A549 (cell line): ENCODE results near the gene NRSN1. TPM values are rescaled to one million over a fixed set of nuclear protein-coding genes. Genes with fewer than 3 reads are reported as not detected.

Experiments used
- ATAC-seq, 2 experiments: fragments of 200-7000 bp in 1 of 2; fragments of >200 bp in 1 of 2; cut with Nextera tagmentation in 1 of 2; cut with Tn5 transposase in 1 of 2; 3 replicates each; pipeline versions ENCODE4 v1.8.0 to v1.9.1; 2018 to 2020; ENCODE audit warnings: mild to moderate bottlenecking in 1 of 2, moderate library complexity in 1 of 2
- CTCF ChIA-PET: fragments of 300-600 bp; sonication (Branson Sonifier 250); formaldehyde crosslinking; extraction: SDS; loops from one replicate; lab custom pipeline; 2021; ENCODE audit warnings: antibody characterized with exemption, inconsistent platforms; lab: Yijun Ruan, JAX
- POLR2A ChIA-PET: fragments of 350-600 bp; formaldehyde crosslinking; extraction: SDS; loops from one replicate; lab custom pipeline; 2021; ENCODE audit warnings: antibody characterized with exemption, inconsistent platforms; lab: Yijun Ruan, JAX
- DNase-seq, 2 experiments: peaks; one replicate each; pipeline versions ENCODE4 v3.0.0 to v3.0.0-alpha.2; 2011 to 2016; ENCODE audit warnings: low read depth in 1 of 2, low spot score in 1 of 2
- FAIRE-seq: peaks from 2 replicates; lab custom pipeline; 2011; peaks lifted over from hg19 to GRCh38; lab: Jason Lieb, UNC
- H3K27ac ChIP-seq, 2 experiments: fragments of >200 bp; sonication (Bioruptor Twin); formaldehyde crosslinking; 3 replicates each; pipeline ENCODE4 v1.5.1; 2016 to 2017
- H3K4me1 ChIP-seq: fragments of >200 bp; sonication (Bioruptor Twin); formaldehyde crosslinking; 3 replicates; pipeline ENCODE4 v1.6.1; 2016
- H3K4me2 ChIP-seq: fragments of >200 bp; sonication (Bioruptor Twin); formaldehyde crosslinking; 3 replicates; pipeline ENCODE4 v1.6.1; 2016
- H3K4me3 ChIP-seq: fragments of >200 bp; sonication (Bioruptor Twin); formaldehyde crosslinking; 3 replicates; pipeline ENCODE4 v1.5.1; 2016
- H3K9me3 ChIP-seq: fragments of >200 bp; sonication (Bioruptor Twin); formaldehyde crosslinking; 3 replicates; pipeline ENCODE4 v1.6.1; 2016
- CBX2 ChIP-seq: fragments of 200-600 bp; sonication (generic); IDR thresholded peaks from 2 replicates; pipeline ENCODE4 v1.6.1; 2016; ENCODE audit warnings: low read depth, mild to moderate bottlenecking, borderline replicate concordance
- CBX8 ChIP-seq: fragments of 200-600 bp; sonication (generic); IDR thresholded peaks from 2 replicates; pipeline ENCODE4 v1.6.1; 2016
- CEBPB ChIP-seq, 2 experiments: fragments of >200 bp in 1 of 2; sonication (Bioruptor Twin) in 1 of 2; formaldehyde crosslinking in 1 of 2; IDR thresholded peaks; 2 replicates each; pipeline ENCODE4 v1.6.1; 2012 to 2016
- CHD2 ChIP-seq: fragments of 150-350 bp; IDR thresholded peaks from 2 replicates; pipeline ENCODE4 v1.6.1; 2014; ENCODE audit warnings: low read length; ENCODE audit not compliant: partially characterized antibody
- EHF ChIP-seq: fragments of 250-450 bp; sonication (Bioruptor Pico); IDR thresholded peaks from 2 replicates; pipeline ENCODE4 v1.5.0; 2020; ENCODE audit warnings: mild to moderate bottlenecking
- EHMT2 ChIP-seq: fragments of 200-600 bp; sonication (generic); IDR thresholded peaks from 2 replicates; pipeline ENCODE4 v1.6.1; 2016; ENCODE audit warnings: antibody characterized with exemption, low read depth, mild to moderate bottlenecking, moderate library complexity
- ESRRA ChIP-seq: fragments of 150-350 bp; IDR thresholded peaks from 2 replicates; pipeline ENCODE4 v1.6.1; 2014; ENCODE audit warnings: mild to moderate bottlenecking, low read length, borderline replicate concordance
- FOXS1 ChIP-seq: fragments of 250-450 bp; sonication (Bioruptor Pico); IDR thresholded peaks from 2 replicates; pipeline ENCODE4 v1.5.0; 2020; ENCODE audit warnings: mild to moderate bottlenecking, moderate library complexity
- HDAC2 ChIP-seq: fragments of 200-600 bp; sonication (generic); IDR thresholded peaks from 2 replicates; pipeline ENCODE4 v1.6.1; 2016
- HEYL ChIP-seq: fragments of 250-450 bp; sonication (Bioruptor Pico); IDR thresholded peaks from 2 replicates; pipeline ENCODE4 v1.8.0; 2021; ENCODE audit warnings: mild to moderate bottlenecking, moderate library complexity
- HOXB13 ChIP-seq: fragments of 250-450 bp; sonication (Bioruptor Pico); IDR thresholded peaks from 2 replicates; pipeline ENCODE4 v1.5.0; 2020; ENCODE audit warnings: low read depth, mild to moderate bottlenecking, moderate library complexity
- HOXB5 ChIP-seq: fragments of 250-450 bp; sonication (Bioruptor Pico); IDR thresholded peaks from 2 replicates; pipeline ENCODE4 v1.5.0; 2020; ENCODE audit warnings: mild to moderate bottlenecking, moderate library complexity
- KDM1A ChIP-seq: fragments of 200-600 bp; sonication (generic); IDR thresholded peaks from 2 replicates; pipeline ENCODE4 v1.6.1; 2016; ENCODE audit warnings: low read depth, mild to moderate bottlenecking
- MAZ ChIP-seq: fragments of 150-350 bp; IDR thresholded peaks from 2 replicates; pipeline ENCODE4 v1.6.1; 2014; ENCODE audit warnings: antibody characterized with exemption, low read depth, low read length, borderline replicate concordance
- NPAS2 ChIP-seq: fragments of 250-450 bp; sonication (Bioruptor Pico); IDR thresholded peaks from 2 replicates; pipeline ENCODE4 v1.8.0; 2022; ENCODE audit warnings: mild to moderate bottlenecking, moderate library complexity, borderline replicate concordance
- NR3C1 ChIP-seq: fragments of >200 bp; sonication (Bioruptor Twin); formaldehyde crosslinking; IDR thresholded peaks from 3 replicates; pipeline ENCODE4 v1.6.1; 2017
- RAD21 ChIP-seq, 2 experiments: fragments of >200 bp in 1 of 2; sonication (Bioruptor Twin) in 1 of 2; formaldehyde crosslinking in 1 of 2; IDR thresholded peaks in 1 of 2; conservative IDR thresholded peaks in 1 of 2; 2 replicates in 1 of 2; 3 replicates in 1 of 2; pipeline ENCODE4 v1.6.1; 2012 to 2018; ENCODE audit warnings: inconsistent platforms in 1 of 2
- RARB ChIP-seq: fragments of 250-450 bp; sonication (Bioruptor Pico); IDR thresholded peaks from 2 replicates; pipeline ENCODE4 v1.8.0; 2021; ENCODE audit warnings: mild to moderate bottlenecking, moderate library complexity
- RCOR1 ChIP-seq: fragments of 150-350 bp; IDR thresholded peaks from 2 replicates; pipeline ENCODE4 v1.6.1; 2014; ENCODE audit warnings: antibody characterized with exemption, low read length, low read depth
- RFX5 ChIP-seq: fragments of 450-650 bp; IDR thresholded peaks from 2 replicates; pipeline ENCODE4 v1.7.1; 2014; ENCODE audit warnings: antibody characterized with exemption, mild to moderate bottlenecking, moderate library complexity
- RNF2 ChIP-seq: fragments of 200-600 bp; sonication (generic); IDR thresholded peaks from 2 replicates; pipeline ENCODE4 v1.6.1; 2016; ENCODE audit warnings: low read depth, mild to moderate bottlenecking, antibody characterized with exemption, moderate library complexity, borderline replicate concordance
- SMC3 ChIP-seq: fragments of >200 bp; sonication (Bioruptor Twin); formaldehyde crosslinking; IDR thresholded peaks from 3 replicates; pipeline ENCODE4 v1.6.1; 2018; ENCODE audit warnings: inconsistent platforms
- SREBF2 ChIP-seq: fragments of 450-650 bp; IDR thresholded peaks from 2 replicates; pipeline ENCODE4 v1.6.1; 2014; ENCODE audit warnings: mild to moderate bottlenecking, moderate library complexity
- WGBS: methylation state at CpG from one replicate; pipeline ENCODE4 v1.1.6; 2017; ENCODE audit errors: missing lambda C conversion rate; 5-methylcytosine and 5-hydroxymethylcytosine counted together
- polyA plus RNA-seq, 4 experiments: library from polyadenylated mRNA; depleted of rRNA in 3 of 4; stranded (reverse); fragments of >200 nt; fragmentation: RNase III in 1 of 4; extraction: RNeasy Plus Mini Kit Qiagen cat#74134 plus additional on column Dnase treatment in 1 of 4; gene quantifications; 2 replicates in 3 of 4; 3 replicates in 1 of 4; pipeline ENCODE4 v1.2.3, GENCODE V29; 2011 to 2017
- TF ChIP-seq, protein P1 (sequence below): fragments of >200 bp; sonication (Bioruptor Twin); formaldehyde crosslinking; IDR thresholded peaks from 3 replicates; pipeline ENCODE4 v1.6.1; 2016
- TF ChIP-seq, protein P2 (sequence below): fragments of 250-450 bp; sonication (Bioruptor Pico); IDR thresholded peaks from 2 replicates; pipeline ENCODE4 v1.5.0; 2020; ENCODE audit warnings: low read depth, mild to moderate bottlenecking, moderate library complexity
- TF ChIP-seq, protein P3 (sequence below): fragments of 450-650 bp; IDR thresholded peaks from 2 replicates; pipeline ENCODE4 v1.6.1; 2014; ENCODE audit warnings: antibody characterized with exemption
- TF ChIP-seq, protein P4 (sequence below): fragments of 250-450 bp; sonication (Bioruptor Pico); IDR thresholded peaks from 2 replicates; pipeline ENCODE4 v1.5.0; 2021; ENCODE audit warnings: mild to moderate bottlenecking, moderate library complexity, borderline replicate concordance
- TF ChIP-seq, protein P5 (sequence below): IDR thresholded peaks from 2 replicates; pipeline ENCODE4 v1.6.1; 2012; ENCODE audit warnings: low read depth, borderline replicate concordance
- TF ChIP-seq, protein P6 (sequence below): fragments of >200 bp; sonication (Bioruptor Twin); formaldehyde crosslinking; IDR thresholded peaks from 2 replicates; pipeline ENCODE4 v1.6.1; 2016

The NRSN1 gene
- polyA plus RNA-seq, 2 of the 4 experiments (the other 2 are of a cell fraction) = not detected

DNA sequence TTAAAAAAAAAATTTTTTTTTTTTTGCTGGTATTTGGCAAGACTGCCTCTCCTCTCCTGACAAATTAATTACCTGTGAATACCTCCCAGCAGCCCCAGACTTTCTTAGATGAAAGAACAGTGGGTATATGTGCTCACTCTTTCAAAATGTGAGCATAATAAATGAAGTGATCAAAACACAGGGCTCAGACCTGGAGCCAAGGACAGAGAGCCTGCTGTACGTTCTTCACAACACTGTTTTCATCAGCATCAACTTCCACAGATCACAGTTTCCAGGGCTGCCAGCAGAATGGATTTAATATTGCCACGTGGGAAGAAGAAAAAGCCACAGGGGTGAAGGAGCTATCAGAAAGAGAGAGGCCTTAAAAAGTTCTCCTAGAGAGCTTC lies 25.3 kb upstream of the NRSN1 start:
- CTCF ChIA-PET = no interaction called here
- Histone ChIP-seq H3K4me1 (no peaks in the 10 kb centered on the region), H3K4me3 (no peak overlapping the region), H3K27ac (no peak overlapping the region), H3K4me2 (no peak overlapping the region), H3K9me3 (no peaks in the 10 kb centered on the region; the same call in 2 of the 3 replicates)
- POLR2A ChIA-PET = no interaction called here
- TF ChIP-seq, protein P1, sequence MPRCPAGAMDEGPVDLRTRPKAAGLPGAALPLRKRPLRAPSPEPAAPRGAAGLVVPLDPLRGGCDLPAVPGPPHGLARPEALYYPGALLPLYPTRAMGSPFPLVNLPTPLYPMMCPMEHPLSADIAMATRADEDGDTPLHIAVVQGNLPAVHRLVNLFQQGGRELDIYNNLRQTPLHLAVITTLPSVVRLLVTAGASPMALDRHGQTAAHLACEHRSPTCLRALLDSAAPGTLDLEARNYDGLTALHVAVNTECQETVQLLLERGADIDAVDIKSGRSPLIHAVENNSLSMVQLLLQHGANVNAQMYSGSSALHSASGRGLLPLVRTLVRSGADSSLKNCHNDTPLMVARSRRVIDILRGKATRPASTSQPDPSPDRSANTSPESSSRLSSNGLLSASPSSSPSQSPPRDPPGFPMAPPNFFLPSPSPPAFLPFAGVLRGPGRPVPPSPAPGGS = no peak
- DNase-seq (no peak), ATAC-seq (no peak), FAIRE-seq (no peak)
- WGBS = 3% methylated on average over 2 of the region's 2 CpGs

DNA sequence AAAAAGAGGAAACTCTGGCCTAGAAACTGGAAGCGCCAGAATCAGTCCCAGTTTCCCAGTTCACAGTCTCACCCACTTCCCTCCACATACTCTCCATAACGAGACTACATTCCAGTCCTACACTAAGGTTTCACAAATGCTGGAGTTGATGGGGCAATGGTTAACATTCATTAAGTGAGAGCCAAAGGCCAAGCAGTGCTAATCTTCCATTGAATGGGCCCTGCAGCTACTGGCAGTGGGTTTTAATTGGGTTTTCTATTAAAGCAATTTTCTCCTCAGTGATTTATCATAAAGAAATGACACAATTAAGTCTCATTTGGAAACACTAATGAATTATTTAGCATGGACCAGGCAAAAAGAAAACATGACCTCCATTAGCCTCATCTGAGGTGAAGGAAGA lies 20.8 kb upstream of the NRSN1 start:
- DNase-seq = no peak
- TF ChIP-seq, protein P2, sequence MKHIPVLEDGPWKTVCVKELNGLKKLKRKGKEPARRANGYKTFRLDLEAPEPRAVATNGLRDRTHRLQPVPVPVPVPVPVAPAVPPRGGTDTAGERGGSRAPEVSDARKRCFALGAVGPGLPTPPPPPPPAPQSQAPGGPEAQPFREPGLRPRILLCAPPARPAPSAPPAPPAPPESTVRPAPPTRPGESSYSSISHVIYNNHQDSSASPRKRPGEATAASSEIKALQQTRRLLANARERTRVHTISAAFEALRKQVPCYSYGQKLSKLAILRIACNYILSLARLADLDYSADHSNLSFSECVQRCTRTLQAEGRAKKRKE (CRISPR knock-in tag) = no peak
- TF ChIP-seq FOXS1 (CRISPR knock-in tag) (no peak), RAD21 (conservative IDR thresholded peaks at IDR 0.05 in 1 of 2, IDR thresholded peaks at IDR 0.05 in 1 of 2) (no peak), CEBPB (IDR thresholded peaks at IDR 0.05) (no peak), ESRRA (no peak), CBX8 (no peak), CBX2 (no peak), RFX5 (no peak), RCOR1 (no peak), SMC3 (no peak), SREBF2 (no peak), RARB (no peak), KDM1A (no peak), RNF2 (no peak), NPAS2 (no peak), HDAC2 (no peak), EHF (CRISPR knock-in tag) (no peak)
- TF ChIP-seq, protein P1 = no peak
- TF ChIP-seq, protein P3, sequence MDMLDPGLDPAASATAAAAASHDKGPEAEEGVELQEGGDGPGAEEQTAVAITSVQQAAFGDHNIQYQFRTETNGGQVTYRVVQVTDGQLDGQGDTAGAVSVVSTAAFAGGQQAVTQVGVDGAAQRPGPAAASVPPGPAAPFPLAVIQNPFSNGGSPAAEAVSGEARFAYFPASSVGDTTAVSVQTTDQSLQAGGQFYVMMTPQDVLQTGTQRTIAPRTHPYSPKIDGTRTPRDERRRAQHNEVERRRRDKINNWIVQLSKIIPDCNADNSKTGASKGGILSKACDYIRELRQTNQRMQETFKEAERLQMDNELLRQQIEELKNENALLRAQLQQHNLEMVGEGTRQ = no peak
- TF ChIP-seq, all 56 proteins: peak for 0
- no peak overlapping the region for H3K4me3 ChIP-seq
- no peaks in the 10 kb centered on the region; the same call in 2 of the 3 replicates for H3K9me3 ChIP-seq
- H3K4me2 ChIP-seq = no peak overlapping the region
- POLR2A ChIA-PET = no interaction called here
- ATAC-seq (no peak), FAIRE-seq (no peak)
- 28% methylated on average over 2 of the region's 2 CpGs for WGBS
- H3K27ac ChIP-seq = no peak overlapping the region
- H3K4me1 ChIP-seq = no peaks in the 10 kb centered on the region
- CTCF ChIA-PET = no interaction called here

DNA sequence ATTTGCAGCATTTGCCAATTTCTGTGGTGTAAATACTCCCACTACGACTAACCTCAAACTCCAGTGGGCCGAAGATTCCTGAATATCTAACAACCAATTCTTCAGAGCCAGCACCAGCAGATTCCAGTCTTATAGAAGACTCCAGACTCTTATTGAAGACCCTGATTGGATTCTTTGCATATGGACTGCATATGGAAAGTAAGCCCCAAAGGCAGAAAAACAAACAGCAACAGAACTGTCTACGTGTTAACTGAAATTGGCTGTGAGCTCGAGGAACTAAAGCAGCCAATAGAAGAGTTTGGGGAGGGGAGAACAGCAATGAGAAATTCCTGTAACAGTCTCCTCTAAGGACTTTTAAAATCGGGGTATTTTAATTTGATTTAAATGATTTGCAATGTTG lies 19.7 kb upstream of the NRSN1 start:
- ChIA-PET POLR2A (no interaction called here), CTCF (no interaction called here)
- H3K9me3 ChIP-seq = no peaks in the 10 kb centered on the region; the same call in 2 of the 3 replicates
- DNase-seq = no peak
- H3K4me3 ChIP-seq = no peak overlapping the region
- no peak for ATAC-seq
- FAIRE-seq = no peak
- TF ChIP-seq EHMT2 (no peak), HOXB5 (no peak), CHD2 (no peak), NR3C1 (no peak), HOXB13 (CRISPR knock-in tag) (no peak), HEYL (CRISPR knock-in tag) (no peak), MAZ (no peak)
- TF ChIP-seq, protein P3 = no peak
- TF ChIP-seq, protein P4, sequence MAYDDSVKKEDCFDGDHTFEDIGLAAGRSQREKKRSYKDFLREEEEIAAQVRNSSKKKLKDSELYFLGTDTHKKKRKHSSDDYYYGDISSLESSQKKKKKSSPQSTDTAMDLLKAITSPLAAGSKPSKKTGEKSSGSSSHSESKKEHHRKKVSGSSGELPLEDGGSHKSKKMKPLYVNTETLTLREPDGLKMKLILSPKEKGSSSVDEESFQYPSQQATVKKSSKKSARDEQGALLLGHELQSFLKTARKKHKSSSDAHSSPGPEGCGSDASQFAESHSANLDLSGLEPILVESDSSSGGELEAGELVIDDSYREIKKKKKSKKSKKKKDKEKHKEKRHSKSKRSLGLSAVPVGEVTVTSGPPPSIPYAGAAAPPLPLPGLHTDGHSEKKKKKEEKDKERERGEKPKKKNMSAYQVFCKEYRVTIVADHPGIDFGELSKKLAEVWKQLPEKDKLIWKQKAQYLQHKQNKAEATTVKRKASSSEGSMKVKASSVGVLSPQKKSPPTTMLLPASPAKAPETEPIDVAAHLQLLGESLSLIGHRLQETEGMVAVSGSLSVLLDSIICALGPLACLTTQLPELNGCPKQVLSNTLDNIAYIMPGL (CRISPR knock-in tag) = no peak
- TF ChIP-seq, protein P5, sequence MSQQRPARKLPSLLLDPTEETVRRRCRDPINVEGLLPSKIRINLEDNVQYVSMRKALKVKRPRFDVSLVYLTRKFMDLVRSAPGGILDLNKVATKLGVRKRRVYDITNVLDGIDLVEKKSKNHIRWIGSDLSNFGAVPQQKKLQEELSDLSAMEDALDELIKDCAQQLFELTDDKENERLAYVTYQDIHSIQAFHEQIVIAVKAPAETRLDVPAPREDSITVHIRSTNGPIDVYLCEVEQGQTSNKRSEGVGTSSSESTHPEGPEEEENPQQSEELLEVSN = no peak
- TF ChIP-seq, protein P6, sequence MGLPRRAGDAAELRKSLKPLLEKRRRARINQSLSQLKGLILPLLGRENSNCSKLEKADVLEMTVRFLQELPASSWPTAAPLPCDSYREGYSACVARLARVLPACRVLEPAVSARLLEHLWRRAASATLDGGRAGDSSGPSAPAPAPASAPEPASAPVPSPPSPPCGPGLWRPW = no peak
- H3K27ac ChIP-seq = no peak overlapping the region
- WGBS = 11% methylated on average over 5 of the region's 5 CpGs
- no peak overlapping the region for H3K4me2 ChIP-seq
- H3K4me1 ChIP-seq = no peaks in the 10 kb centered on the region
